GM21423 (cell line): ENCODE data around the gene DGKZ.

Source experiments
- ATAC-seq: cut with Tn5 transposase; IDR thresholded peaks from one replicate; pipeline ENCODE4 v1.9.1; 2021; ENCODE audit warnings: mild to moderate bottlenecking, moderate library complexity; ENCODE audit not compliant: unreplicated experiment

DGKZ gene

DNA sequence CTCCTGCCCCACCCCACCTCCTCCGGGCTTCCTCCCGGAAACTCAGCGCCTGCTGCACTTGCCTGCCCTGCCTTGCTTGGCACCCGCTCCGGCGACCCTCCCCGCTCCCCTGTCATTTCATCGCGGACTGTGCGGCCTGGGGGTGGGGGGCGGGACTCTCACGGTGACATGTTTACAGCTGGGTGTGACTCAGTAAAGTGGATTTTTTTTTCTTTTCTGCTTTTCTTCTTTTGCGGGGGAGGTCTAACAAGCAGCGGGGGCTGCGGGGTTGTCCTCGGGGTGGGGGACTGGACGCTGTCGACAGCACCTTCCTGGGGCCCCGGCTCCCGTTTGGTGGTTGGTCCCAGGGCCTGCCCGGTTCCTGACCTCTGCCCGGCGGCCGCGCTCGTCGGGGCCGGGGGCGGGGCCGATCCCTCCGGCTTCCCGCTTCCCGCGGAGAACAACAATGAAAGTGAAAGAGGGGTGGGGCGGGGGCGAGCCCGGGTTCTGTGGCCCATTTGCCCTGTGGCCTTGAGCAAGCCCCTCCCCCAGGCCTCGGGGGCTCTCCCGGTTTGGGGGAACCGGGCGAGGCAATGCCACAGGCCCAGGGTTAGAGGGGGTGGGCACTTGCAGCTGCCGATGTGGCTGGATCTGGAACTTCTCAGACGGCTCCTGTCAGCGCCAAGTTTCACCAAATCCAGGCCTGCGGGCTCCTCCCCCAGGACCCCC, 33.2 kb downstream of the DGKZ start:
- no peak for ATAC-seq

DNA sequence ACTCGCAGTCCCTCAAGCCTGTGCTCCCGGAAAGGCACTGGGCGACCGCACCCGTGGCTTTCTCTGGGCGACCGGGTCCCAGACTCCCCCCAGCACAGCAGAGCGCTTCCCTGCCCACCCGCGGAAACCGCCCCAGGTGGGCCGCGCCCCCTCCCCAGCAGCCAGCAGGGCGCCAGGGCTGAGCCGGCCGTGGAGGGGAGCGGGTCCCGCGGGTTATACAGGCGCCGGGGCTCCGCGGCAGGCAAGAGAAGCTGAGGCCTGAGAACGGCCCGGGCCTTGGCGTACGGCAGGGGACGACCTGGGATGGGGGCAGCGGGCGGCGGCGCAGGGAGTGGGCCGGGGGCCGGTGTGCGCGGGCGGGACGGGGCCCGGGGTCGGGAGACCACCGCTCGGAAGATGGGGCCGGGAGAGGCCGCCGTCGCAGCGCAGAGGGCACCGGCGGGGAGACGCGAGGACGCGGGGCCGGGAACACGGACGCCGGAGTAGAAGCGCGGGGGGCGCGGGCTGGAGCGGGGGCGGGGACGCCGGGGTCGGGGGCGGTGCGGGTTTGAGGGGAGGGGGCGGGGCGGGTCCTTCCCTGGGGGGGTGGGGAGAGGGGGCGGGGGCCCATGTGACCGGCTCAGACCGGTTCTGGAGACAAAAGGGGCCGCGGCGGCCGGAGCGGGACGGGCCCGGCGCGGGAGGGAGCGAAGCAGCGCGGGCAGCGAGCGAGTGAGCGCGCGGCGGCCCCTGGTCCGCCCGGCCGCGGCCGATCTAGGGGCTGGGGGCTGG, 34.0 kb downstream of the DGKZ start, which contains the start of gene MDK:
Gene MDK, plus strand, starts transcription at position 622 of the 771 bp plus-strand sequence. CDS start 389 bp downstream, outside the sequence.
- ATAC-seq = no peak

DNA sequence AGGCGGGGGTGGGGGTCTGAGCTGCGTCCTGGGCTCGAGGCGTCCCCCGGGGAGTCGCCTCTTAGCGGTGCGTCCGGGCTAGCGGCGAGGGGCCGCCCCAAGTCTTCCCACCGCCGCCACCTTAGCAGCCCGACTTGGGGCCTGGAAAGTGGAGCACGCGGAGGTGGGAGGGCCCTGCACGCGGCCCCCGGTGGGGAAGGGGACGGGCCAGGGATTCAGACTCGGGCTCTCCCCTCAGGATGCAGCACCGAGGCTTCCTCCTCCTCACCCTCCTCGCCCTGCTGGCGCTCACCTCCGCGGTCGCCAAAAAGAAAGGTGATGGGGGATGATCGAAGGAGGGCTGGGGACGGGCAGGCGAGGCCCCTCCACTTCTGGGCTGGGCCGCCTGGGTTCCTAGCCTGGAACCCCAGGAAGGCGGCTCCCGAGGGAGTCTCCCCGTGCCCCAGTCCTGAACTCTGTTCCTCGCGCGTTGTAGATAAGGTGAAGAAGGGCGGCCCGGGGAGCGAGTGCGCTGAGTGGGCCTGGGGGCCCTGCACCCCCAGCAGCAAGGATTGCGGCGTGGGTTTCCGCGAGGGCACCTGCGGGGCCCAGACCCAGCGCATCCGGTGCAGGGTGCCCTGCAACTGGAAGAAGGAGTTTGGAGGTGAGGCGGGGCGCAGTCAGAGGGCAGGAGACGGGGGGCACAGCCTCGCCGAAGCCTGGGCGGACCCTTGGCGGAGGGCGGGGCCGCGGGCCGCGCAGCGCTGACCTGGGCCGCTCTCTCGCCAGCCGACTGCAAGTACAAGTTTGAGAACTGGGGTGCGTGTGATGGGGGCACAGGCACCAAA, 34.8 kb downstream of the DGKZ start:
- no peak for ATAC-seq

DNA sequence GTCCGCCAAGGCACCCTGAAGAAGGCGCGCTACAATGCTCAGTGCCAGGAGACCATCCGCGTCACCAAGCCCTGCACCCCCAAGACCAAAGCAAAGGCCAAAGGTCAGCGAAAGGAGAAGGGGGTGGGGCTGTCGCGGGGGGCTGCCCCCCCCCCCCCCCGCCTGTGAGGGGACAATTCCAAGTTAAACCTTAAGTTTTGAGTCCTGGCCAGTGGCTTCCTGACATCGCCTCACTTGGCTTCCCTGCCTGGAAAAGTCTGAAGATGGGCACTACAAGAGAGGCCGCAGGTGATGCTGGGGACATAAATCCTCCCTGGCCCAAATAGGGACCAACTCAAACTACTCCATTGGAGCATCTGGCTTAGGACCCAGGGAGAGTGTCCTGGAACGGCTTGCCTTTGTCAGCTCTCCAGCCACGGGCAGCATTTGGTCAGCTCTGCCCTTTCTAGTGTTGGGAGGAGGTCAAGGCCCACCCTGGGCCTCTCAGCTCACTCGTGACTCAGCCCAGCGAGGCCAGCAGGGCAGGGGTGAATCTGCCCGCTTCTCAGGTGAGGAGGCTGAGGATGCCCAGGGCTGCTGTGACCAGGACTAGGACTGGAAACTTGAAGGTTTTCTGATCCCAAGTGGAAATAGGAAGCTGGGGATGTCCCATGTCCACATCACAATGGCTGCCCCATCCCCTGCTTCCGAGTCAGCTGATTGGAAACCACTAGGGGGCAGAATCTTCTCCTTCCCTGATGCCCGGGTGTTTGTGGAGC, 35.6 kb downstream of the DGKZ start:
- ATAC-seq = no peak

DNA sequence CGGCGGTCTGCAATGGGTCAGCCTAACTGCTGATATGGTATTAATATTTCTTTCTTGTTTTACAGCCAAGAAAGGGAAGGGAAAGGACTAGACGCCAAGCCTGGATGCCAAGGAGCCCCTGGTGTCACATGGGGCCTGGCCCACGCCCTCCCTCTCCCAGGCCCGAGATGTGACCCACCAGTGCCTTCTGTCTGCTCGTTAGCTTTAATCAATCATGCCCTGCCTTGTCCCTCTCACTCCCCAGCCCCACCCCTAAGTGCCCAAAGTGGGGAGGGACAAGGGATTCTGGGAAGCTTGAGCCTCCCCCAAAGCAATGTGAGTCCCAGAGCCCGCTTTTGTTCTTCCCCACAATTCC, 36.1 kb downstream of the DGKZ start:
- no peak for ATAC-seq

DNA sequence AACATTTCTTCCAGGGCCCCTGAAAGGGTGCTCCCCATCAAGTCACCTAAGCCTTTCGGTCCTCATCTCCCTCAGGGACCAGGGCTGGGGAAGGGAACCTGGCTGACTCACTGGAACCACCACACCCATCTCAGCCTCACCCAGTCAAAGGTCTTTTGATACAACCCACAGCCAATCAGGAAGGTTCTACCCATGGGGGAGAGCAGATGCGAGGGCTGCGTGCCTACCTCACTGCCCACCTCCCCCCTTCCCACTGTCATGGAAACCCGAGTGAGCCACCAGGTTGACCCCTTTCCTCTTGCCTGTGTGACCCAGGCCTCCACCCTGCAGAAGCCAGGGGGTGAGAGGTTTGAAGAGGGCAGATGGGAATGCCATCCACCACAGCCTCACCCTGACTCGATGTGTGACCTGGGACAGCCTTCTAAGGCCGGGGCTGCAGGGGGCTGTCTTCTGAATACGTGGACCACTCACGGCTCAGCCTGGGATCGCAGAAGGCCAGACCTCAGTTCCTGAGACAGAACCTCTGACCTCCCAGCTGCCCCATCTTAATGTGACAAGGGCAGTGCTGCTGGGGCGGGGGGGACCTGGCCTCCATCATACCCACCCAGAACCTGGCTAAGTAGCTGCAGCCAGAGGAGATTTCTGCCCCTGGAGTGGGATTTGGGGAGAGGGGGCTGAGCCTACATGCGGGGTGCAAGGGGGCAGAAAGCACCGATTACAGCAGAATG, 36.9 kb downstream of the DGKZ start:
- ATAC-seq = no peak

DNA sequence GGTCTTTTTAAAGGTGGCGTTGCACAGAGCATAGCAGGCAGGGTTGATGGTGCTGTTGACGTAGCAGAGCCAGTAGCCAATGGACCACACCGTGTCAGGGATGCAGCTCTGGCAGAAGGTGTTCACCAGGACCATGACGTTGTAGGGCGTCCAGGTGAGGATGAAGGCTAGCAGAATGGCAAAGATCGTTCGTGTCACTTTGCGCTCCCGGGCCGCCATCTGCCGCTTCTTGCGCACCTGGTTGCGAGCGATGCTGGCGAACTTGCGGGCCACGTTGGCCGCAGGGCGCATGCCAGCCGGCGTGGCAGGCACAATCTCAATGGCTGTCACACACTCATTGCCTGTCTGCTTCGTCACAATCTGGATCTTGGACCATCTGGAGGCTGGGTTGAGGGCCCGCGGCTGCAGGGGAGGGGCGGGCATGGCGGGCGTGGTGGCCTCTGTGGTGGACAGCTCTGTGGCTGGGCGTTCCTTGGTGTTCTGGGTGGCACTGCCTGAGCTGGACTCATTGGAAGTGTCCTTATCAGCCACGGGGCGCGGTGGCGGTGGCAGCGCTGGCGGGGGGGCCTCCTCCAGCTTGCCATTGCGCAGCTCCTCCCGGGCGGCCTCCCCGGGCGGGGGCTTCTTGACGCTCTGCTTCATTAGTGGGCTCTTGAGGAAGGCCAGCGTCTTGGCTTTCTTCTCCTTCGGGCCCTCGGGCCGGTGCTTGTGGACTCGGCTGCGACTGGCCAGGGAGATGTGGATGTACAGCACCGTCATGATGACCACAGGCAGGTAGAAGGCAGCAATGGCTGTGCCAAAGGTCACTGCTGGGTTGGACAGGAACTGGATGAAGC, 38.1 kb downstream of the DGKZ start:
- no peak for ATAC-seq

DNA sequence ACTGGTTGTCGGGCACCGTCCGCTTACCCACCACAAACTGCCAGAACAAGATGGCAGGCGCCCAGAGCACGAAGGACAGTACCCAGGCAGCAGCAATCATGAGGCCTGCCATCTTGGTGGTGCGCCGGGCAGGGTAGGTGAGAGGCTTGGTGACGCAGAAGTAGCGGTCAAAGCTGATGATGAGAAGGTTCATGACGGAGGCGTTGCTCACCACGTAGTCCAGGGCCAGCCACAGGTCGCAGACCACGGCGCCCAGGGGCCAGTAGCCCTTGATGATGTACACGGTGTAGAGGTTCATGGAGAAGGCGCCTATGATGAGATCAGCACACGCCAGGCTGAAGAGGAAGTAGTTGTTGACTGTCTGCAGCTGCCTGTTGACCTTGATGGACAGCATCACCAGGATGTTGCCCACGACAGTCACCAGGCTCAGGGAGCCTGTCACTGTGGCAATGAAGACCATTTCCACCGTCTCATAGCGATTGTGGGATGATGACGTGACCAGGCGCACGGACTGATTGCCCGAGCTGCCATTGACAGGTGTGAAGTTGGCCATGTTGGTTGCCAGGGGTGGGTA, 38.8 kb downstream of the DGKZ start:
- ATAC-seq = no peak

DNA sequence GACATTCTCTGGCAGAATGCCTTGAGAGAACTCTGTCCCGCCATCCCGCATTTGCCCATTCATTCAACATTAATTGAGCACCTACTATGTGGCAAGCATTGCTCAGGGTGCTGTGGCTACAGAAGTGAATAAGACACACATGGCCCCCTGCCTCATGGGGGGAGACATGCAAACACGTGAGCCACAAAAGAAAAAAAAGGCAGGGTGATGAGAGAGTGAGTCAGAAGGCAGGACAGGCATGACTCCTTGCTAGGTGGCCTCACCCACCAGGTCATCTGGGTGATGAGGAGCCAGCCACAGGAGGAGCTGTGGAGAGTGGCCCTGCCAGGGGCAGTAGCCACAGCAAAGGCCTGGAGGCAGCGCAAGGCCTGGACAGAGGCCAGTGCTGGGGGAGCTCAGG, 39.4 kb downstream of the DGKZ start:
- no peak for ATAC-seq

DNA sequence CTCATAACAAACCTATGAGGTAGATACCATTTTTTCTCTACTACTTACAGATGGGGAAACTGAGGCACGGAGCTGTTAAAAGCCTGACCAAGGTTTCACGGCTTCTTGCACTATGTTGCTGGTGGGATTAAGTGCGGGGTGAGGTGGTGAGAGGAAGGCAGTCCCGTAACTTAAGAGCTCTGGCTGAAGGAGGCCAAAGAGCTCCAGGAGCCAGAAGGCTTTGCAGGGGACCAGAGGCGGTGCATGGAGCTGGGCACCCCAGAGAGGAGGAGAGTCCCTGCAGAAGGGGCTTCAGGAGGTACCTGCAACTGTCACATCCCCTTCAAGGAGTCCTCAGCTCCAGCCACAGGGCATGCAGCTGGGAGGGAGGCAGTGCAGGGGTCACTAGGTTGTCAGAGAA, 40.2 kb downstream of the DGKZ start:
- ATAC-seq = no peak

DNA sequence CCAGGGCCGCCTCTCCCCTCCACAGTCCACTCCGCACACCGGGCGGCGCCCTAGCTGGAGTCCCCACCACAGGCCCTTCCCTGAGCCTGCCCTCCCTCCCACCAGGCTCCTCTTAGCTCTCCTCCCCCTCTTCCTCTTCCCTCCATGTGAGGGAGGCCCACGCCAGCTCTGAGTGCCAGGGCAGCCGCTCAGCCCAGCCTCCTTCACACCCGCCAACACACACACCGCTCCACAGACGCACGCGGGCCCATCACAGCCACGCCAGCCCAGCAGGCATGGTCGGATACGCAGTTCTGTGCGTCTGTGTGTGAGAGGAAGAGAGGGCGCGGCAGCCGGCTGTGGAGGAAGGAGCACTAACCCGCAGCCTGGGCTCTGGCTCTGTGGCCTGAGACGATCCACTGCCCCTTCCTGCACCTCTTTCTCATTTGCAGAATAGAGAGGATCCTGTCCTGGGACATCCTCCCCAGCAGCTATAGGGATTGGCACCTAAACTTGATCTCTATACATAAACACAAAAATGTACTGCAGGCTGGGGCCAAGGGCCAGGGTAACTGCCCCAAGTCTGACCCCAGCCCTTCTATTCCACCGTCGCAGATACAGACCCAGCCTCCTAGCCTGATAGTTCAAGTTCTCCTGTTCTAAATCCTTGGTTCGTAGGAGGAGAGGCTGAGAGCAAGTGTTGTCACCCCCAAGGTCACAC, 40.8 kb downstream of the DGKZ start:
- ATAC-seq = no peak

DNA sequence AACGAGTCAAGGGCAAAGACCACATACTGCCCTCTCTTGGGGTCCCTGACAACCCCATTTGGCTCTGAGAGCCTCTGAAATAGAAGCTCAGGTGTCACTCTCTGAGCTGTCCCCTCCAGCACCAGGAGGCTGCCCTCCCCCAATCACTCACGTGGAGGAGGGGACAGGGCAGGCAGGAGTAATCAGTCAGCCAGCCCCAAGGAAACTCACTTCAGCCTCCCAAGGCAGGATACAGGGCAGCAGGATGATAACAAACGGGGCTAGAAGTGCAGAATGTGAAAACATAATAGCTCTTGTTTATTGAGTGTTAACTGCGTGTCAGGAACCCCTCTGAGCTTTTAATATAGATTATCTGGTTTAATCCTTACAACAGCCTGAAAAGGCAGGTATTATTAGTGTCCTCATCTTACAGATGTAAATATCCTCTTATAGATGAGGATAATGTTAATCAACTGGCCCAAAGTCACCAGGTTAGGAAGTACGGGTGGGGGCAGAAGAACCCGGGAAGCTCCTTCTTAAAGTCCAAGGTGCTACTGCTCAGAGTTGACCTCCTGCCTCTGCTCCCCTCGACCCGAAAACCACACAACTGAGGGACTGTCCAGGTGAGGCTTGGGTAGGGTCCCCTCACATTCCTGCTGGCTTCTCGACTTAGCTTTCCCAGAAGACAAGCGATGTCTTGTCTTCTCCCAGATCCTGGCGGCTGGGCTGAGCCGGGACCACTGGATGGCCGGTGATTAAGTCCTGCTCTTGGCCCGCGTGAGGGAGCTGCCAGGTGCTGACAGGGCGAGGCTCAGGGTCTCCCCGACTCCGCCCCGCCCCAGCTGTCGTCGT, 41.6 kb downstream of the DGKZ start:
- no peak for ATAC-seq

DNA sequence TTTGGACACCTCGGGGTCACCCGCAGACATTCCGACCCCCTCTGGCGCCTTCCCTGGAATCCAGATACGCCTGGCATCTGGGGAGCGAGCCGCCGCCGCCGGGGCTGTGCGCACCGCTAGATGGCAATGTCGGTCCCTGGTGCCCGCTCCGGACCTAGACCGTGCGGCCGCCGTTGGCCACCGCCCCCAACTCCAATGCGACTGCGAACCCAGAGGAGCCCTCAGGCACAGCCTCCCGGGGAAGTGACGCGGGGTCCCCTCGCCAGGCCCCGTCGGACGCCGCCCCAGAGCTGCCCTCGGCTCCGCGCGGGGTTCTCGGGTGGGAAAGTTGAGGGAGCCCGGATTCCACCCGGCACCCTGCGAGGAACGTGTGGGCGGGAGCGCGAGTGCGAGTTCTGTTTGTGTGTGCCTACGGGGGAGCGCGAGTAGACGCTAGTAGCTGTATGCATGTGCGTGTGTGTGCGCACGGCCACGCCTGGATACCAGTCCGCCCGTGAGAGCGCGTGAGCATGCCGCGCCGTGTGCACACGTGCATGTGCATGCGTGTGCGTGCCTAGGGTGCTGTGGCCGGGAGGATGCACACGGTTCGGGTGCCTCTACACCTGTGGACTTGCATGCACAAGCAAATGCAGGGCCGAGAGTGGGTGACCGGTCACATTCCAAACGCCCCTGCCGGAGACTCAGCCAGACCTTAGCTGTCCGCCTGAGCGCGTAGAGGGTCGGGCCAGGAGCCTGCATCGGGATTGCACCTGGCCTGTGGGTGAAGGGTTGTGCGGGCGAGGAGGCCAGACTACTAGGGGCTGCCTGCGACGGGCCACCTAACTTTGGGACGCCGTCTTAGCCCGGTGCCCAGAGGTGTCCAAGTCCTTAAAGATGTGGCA, 42.4 kb downstream of the DGKZ start:
- ATAC-seq = no peak

DNA sequence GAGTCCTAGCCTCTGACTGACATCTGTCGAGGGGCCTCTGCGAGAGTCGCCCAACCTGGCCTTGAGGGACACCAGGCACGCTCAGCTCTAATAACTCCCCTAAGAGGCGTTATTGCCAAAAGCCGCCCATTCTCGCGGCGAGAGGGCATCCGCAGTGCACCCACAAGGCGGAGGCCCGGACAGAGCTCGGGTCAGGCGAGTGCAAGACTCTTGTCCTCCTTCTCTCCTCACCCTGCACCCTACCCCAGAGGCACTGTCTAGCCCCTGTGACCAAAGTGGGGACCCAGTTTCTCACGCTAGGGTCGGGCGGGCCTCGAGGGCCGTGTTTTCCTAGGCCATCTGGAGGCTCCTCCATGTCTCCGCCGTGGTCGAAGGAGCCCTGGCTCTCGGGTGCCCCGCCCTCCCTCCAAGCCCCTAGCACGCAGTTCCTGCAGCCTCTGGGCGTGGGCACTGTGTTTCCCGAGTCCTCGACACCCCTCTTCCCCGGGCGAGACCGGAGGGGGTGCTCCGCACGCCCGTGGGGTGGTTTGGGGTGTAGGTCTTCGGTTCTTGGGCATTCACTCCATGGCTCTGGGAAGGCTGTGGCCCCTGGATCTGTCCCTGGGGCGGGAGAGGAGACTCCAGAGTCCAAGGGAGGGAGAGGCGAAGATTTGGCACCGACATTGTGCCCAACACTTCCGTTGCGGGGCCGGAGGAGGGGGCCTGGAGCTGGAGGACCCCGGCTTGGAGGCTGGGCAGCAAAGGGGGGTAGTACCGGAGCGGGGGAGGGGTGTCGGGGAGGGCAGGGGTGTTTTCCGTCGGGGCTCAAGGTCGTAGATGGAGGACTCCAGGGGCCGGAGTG, 43.3 kb downstream of the DGKZ start:
- no peak for ATAC-seq

DNA sequence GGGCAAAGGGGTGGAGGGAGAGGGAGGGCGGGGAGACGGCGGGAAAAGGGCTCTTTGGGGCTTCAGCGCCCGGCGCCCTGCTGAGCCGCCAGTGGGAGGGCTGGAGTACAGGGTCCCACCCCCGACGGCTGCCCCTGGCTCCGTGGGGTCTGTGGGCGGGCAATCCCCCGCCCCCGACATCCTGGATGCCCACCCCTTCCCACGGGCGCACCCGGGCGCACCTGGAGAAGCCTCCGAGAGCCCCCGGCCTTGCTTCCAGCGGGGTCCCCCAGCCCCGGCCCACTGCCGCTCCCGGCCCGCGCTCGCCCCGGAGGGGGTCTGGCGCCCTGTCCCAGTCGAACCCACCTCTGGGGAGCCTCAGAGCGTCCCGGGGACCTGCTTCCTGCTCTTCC, 43.9 kb downstream of the DGKZ start:
- ATAC-seq = no peak
